HG02981 (cell line): ENCODE data around the gene IGDCC3.
"Not testable (repeated sequence)": the region's sequence is repeated elsewhere in the genome, so short reads cannot be mapped to it uniquely, and the experiment has no call there.

ENCODE experiments used
- ATAC-seq: cut with Tn5 transposase; IDR thresholded peaks from one replicate; pipeline ENCODE4 v1.9.1; 2021; ENCODE audit warnings: mild to moderate bottlenecking, moderate library complexity; ENCODE audit not compliant: unreplicated experiment

The IGDCC3 gene

DNA sequence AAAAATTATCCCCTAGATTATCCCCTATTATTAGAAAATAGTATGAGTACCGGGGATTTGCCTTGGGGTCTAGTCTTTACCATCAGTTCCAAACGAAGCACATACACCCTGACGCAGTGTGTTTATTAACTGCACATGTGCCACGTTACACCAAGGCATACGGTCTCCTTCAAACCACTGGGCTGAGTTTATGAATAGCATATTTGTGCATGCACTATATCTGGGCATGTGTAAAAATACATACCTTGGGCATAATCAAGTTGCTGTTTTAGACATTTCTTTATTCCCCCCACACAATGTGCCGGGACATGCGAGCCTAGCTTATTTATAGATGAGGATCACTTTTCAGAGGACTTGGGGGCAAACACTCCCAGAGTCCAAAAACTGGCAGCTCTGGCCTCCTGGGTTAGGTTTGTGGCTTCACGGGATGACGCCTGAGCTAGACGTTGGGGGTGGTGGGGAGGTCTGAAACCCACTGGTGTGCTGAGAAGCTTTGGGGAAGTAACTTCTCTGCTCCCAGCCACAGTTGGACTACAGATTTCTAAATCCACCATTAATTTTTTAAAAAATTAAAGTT is 28.7 kb upstream of the IGDCC3 start:
- ATAC-seq = no peak

DNA sequence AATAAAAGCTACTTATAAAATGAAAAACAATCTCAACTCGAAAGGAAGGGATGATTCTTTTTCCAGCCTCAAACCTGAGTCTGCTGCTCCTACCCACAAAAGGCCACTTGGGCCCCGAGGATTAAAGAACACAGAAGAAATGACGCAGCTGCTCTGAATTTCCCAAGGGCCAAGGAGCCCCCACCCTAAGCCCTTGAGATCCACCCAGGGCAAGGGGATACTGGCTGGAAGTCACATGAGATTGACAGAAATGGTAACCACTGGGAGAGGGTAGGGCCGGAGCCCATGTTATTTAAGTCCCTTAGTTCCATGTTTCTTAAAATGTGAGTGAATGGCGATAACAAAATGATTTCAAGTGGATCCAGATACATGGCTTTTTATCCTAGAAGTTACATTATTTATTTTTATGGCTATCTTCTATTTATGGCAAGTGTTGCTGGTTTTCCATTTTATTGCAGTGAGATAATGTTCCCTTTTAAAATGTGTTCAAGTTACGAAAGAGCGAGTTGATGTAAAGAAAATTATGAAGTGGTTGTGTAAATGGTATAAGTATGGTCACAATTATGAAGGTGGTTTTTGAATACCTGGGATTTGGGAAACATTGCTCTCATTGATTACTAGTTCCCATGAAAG is 28.1 kb upstream of the IGDCC3 start:
- ATAC-seq = no peak

DNA sequence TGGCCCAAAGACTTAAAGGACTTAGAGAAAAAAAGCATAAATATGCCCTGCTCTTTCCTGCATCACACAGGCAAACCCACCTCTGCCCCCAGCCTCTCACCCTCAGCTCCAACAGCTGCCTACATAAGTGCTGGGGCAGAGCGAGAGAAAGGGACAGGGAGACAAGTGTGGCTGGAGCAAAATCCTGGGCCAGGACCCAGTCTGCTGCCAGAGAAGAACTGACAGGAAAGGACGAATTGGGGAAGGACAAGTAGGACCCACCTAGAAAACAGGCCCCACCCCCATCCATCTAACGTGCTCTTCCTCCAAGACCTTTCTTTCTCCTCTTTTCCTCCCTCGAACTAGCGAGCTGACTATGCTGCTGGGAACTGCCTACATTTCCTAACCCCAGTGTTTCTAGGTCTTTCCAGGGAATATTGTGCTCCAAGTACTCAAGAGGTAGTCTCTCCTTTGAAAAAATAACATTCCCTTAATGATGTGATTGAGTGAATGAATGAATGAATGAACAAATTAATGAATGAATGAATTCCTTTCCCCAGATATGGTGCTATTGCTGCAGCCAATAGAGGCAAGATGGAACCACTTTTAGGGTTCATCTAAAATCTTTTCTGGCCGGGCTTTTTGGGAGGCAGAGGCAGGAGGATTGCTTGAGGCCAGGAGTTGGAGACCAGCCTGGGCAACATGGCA is 26.5 kb upstream of the IGDCC3 start:
- no peak for ATAC-seq

DNA sequence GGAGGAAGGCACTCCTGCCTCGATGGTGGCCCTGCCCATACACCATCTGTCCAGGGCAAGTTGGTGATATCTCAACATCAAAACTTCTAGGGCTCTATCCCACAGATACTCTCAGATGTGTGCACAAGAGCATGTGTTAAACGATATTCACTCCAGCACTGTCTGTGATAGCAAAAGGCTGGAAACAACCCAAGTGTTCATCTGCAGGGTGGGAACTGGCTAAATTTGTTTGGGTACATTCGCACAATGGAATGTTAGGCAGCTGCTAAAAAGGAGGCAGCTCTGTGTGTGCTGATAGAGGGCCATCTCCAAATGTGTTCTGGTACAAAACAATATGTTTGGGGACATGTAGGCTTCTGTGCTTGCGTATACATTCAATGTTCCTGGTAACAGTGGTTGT is 25.2 kb upstream of the IGDCC3 start:
- no peak for ATAC-seq

DNA sequence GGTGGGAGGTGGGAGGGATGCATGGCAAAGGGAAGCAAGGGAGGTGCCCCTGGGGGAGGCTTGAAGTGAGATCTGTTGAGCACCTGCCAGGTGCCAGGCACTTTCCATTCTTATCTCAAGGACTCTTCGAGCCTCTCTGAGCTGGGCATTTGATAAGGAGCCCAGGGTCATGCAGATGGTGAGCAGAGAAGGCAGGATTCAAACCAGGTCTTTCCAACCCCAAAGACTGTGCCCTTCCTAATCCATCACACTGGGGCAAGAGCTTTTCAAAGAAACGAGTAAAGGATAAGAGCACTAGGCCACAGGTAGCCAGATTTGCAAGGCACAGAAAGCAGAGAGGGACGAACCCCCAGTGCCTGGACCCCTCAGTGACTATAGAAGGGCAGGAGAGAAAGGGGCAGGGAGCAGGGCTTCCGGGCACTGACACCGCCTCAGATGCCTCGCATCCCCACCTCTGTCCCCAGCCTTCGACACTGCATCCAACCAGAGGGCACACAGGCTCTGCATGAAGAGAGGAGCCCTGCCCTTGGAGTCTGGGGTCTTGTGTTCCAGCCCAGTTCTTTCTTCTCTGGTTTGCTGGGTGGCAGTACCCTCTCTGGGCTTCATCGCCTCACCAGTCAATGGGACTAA is 23.9 kb upstream of the IGDCC3 start:
- ATAC-seq = no peak

DNA sequence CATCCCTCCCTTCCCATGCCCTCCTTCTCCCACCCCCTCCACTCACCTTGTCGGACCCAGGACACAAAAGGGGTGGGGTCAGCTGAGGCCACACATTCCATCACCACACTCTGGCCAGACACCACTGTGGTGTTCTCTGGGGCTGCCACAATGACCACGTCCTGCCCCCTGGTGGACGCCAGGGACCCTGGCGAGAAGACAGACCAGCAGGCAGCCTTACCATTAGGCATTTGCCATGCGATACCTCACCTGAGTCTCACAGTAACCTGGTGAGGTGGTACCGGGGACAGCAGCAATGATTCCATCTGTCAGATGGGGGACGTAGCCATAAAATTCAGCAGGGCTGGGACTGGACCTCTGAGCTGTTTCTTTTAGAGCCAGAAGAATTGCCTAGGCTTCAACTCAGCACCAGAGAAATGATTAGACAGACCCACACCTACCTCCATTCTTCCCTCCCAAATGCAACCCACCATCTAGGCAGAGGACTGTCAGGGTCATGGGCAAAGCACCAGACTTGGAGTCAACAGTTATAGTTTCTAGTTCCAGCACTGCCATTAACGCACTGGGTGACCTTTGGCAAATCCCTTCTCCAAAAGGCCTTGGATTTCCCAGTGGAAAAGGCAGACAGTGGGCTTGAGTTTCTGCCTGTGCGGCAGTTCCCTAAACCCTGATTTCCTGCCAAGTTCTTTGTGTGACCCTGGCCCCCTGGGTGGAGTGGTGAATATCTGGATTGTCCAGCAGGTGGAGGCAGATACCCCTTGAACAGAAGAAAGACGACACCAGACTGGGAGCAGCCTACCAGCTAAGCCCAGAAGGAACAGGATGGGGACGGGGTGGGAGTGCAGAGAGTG is 23.2 kb upstream of the IGDCC3 start:
- ATAC-seq = no peak

DNA sequence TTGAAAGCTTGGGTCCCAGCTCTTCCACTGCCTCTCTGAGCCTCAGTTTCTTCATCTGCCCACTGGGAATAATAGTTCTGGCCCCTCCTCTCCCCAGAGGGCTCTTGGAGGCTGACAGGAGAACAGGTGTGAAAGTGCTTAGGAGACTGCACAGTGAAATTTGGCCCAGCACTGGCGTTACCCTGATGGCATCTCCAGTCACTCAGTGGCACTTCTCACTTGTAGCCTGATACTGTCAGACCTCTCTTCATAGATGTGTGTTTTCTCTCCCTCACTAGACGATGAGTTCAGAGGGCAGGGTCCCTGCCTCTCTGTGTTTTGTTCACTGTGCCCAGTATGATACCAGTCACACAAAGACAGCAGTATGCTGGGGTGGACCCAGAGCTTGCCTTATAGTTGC is 22.2 kb upstream of the IGDCC3 start:
- ATAC-seq = no peak

DNA sequence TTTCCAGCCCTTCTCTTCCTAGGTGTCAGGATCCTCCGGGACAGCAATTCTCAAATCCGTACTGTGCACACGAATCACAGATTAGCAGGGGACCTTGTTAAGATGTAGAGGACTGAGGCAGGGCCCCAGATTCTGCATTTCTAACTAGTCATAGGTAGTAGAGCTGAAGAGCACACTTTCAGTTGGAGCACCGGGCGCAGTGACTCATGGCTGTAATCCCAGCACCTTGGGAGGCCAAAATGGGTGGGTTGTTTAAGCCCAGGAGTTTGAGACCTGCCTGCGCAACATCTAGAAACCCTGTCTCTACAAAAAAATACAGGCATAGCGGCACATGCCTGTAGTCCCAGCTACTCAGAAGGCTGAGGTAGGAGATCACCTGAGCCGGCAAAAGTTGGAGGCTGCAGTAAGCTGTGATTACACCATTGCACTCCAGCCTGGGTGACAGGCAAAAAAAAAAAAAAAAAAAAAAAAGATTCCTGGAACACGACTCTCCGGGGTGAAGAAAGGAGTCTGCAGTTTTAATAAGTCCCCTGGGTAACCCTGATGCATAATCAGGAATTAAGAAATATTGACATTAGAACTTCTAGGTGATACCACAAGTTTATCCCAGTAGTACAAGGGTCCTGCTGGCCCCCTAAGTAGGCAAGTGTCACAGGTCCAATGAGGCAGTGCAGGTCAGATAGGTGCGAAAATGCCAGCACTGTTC is 21.4 kb upstream of the IGDCC3 start:
- ATAC-seq = no peak

DNA sequence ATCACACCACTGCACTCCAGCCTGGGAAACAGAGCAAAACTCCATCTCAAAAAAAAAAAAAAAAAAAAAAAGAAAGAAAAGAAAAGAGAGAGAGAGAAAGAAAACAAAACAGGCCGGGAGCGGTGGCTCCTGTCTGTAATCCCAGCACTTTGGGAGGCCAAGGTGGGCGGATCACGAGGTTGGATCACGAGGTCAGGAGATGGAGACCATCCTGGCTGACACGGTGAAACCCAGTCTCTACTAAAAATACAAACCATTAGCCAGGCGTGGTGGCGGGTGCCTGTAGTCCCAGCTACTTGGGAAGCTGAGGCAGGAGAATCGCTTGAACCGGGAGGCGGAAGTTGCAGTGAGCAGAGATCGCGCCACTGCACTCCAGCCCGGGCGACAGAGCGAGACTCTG is 20.7 kb upstream of the IGDCC3 start:
- ATAC-seq = not testable (repeated sequence)

DNA sequence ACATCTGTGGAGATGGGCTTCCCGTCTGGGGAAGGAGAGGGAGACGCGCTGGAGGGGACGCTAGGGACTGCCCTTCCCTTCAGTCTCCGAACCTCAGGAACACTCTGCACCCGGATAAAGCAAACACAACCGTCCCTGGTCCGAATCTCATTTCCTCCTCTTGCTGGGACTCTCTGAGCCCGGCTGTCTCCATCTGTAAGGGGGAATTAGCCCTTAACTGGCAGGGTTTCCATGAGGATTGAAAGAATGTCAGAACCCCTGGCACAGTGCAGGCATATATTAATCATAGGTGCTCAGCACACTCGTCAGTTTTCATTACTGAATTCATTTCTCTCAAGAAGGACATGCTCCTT is 19.1 kb upstream of the IGDCC3 start:
- no peak for ATAC-seq

DNA sequence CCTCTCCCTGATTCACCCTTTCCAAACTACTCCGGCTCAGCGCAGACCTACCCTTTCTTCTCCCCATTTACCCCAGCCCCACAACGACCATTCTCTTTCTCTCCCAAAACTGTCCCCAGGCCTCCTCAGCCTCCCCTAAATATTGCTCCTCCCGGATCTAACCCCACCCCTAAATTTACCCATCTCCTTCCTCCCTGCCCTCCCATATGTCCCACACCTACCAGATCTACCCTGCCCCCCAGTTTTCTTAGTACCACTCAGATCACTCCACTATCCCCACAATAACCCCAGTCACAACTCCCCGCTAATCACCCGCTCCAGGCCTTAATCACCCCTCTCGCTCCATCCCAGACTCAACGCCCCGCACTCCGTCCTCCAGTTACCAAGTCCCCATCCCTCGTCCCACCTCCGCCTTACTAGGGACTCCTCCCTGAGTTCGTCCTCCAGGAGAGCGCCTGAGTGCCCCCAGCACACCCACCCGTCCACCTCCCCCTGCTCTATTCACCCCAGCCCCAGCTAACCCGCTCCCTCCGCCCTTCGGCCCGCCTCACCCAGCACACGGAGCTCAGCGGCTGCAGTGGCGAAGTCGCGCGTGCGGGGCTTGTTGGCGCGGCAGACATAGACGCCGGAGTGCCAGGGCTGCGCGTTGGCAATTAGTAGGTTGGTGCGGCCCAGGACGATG is 18.6 kb upstream of the IGDCC3 start:
- no peak for ATAC-seq

DNA sequence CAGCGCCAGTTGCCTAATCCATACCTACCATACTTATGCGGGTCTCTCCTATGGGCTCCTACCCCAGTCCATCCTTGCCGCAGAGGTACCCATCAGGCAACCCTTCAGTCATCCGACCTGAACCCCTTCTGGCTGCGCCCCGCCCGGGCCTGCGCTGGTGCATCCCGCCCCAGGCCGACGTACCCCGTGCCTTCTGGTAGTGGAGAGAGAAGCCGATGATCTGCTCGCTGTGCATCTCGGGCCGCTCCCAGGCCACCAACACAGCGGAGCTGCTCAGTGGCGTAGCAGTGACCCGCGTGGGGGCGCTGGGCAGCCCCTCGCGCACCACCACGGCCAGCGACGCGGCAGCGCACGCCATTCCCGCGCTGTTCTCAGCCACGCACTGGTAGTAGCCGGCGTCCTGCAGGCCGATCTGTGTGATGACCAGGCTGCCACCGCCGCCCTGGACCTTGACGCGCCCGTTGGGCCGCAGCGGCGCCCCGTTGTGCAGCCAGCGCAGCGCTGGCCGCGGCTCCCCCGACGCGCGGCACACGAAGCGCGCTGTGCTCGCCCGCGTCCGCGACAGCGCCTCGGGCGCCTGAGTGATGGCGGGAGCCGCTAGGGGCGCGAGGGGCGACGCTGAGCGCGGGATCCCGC is 17.9 kb upstream of the IGDCC3 start:
- no peak for ATAC-seq

DNA sequence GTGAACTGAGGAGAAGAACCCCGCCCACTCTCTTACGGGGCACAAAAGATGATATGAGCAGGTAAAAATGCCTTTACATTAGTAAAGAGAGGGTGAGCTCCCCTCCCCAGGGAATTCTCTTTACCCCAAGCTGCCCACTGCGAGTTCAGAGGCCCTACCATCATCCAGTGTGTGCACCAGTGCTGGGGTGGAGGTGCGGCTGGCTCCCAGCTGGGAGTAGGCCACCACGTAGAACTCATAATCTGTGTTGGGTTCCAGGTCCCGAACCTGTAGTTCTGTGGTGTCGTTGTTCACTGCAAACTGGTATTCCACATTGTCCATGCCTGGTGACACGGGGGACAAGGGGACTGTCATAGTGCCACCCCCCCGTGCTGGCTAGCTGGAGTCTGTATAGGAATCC is 17.1 kb upstream of the IGDCC3 start:
- no peak for ATAC-seq

DNA sequence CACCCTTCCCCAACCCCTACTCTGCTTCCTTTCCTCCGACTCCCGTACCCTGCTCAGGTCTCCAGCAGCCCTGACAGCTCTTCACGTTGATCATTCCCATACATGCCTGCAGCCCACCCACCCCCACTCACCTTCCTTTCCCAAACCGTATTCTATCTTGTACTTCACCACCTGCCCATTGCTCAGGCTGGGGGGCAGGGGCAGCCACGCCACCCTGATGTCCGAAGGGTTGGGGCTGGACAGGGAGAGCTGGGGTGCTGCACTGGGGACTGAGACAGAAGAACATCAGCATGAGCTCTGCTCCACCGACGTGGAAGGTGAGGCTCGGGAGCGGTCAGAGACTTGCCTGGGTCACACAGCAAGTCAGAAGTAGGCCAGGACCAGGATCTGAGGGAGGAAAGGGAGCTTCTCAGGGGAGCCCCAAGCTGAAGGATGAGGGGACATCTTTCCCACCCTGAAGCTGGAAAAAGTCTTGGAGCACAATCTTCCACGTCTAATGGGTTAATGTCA is 16.5 kb upstream of the IGDCC3 start:
- no peak for ATAC-seq

DNA sequence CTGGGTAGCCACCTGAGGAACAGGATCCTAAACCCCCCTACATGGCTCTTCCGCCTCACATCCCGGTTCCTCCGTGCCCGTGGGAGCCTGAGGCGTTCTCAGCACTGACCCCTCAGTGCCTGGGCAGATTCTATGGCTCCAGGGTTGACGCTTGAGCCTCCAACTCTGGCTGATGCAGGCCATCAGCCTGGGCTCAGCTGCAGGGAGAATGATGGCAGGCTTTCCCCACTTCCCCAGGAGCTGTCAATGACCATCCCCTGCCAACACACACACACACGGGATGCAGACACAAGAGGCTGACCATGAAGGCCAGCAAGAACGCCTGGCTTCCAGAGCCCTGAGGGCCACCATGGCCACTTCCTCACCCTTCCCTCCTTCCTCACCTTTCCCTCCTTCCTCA is 15.8 kb upstream of the IGDCC3 start:
- no peak for ATAC-seq

DNA sequence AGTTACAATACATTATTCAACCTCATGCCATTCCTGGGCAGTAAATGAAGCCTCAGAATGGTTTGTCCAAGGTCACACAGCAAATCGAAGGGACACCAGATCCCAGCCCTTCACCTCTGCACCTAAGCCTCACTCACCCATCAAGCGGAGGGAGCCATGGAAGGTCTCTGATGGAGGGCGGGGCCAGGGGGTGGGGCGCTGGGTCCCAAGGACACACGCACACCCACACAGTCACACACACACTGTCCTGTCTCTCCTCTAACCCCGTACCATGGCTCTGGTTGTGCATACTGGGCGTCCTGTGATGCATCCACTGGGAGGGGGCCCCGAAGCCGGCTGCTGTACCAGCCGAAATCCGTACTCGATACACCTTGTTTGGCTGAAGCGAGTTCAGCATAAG is 15.3 kb upstream of the IGDCC3 start:
- no peak for ATAC-seq

DNA sequence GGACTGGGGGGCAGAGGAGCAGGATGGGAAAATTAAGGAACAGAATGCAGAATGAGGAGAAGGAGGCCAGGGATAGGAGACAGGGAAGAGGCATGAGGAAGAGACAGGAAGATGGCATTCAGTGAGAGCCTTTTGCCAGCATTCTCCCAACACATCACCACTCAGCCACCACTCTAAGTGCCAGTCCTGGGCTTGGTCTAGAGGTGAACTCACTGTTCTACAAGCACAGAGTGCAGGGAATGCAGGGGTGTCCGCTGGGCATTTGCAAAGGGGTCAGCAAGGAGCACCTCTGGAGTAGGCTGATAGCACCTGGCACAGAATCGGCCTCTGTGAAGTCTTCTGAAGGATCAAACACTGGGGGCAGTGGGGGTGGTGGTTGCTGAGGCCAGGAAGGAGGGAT is 14.6 kb upstream of the IGDCC3 start:
- no peak for ATAC-seq

DNA sequence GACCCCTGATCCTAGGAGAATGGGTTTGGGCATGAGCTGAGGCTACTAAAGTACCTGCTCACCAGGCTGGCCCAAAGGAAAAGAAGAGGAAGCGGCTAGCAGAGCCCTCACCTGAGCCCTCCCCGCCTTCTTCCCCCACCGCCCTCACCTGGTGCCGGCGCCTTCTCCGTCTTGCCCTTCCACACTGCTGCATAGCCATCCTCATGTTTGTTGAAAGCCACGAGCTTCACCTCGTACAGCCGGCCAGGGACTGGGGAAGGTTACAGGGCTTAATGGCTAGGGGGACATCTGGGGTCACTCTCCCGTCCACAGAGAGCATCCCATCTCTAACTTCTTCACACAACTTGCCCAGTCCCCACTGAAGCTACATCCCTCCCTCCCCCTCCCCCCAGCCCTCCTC is 13.9 kb upstream of the IGDCC3 start:
- ATAC-seq = no peak

DNA sequence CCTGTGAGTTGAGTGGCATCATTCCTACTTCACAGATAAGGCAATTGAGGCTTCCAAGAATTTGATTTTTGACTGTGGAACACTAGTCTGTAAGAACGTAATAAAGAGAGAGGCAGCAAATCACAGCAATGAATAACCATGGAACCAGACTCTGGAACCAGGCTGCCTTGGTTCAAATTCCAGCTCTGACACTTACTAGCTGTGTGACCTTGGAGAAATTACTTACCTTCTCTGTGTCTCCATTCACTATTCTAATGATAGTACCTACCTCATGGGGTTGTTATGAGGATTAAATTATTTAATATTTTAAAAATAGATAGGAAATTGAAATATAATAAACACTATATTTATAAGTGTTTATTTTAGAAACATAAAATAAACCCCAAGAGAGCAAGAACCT is 12.6 kb upstream of the IGDCC3 start:
- ATAC-seq = no peak

DNA sequence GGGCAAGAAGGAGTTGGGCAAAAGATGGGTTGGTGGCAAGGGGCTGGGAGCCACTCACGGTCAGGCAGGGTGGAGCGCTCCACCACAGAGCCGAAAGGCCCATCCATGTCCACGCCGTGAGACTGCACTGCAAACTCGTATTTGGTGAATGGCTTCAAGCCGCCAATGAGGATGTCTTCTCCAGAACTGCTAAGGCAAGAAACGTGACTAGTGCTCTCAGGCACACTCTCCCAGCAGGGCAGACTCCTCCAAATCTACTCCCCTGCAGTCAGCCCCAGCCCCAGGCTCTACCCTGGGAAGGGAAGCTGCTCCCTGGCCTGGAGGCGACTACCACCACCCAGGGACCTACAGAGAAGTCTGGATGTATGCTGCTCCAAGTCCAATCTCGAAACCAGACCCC is 11.4 kb upstream of the IGDCC3 start:
- no peak for ATAC-seq
